ENCODE results near the gene WDR81. TPM values are rescaled to one million over a fixed set of nuclear protein-coding genes. Genes with fewer than 3 reads are reported as not detected.
"Not testable (repeated sequence)": the region's sequence is repeated elsewhere in the genome, so short reads cannot be mapped to it uniquely, and the experiment has no call there.

Gene WDR81
- total and polyA plus RNA-seq, 2 experiments from 2014 or later = 4.4 to 23.9 TPM

GRCh38 chr17:1762901-1763898, 38.7 kb downstream of the WDR81 start:
- Histone ChIP-seq H3K9me3 (ENCODE audit: low read depth) (no peaks in the 10 kb centered on the region), H3K27me3 (replicated peaks; ENCODE audit: insufficient read depth) (no peaks in the 10 kb centered on the region), H3K36me3 (ENCODE audit: low read depth) (no peaks in the 10 kb centered on the region), H3F3A (ENCODE audit: insufficient read depth) (peaks cover 8% of the 10 kb centered on the region), H3K9ac (peak overlapping the region; percentile 67), H3K4me2 (ENCODE audit: unreplicated experiment) (peak overlapping the region; percentile 50), H3K27ac (peak overlapping the region; percentile 82), H2AFZ (peak overlapping the region; percentile 79), H3K4me3 (peak overlapping the region; percentile 42), H3K9me2 (ENCODE audit: insufficient read depth) (no peaks in the 10 kb centered on the region), H3K79me2 (ENCODE audit: insufficient read depth) (no peaks in the 10 kb centered on the region), H3K4me1 (ENCODE audit: insufficient read depth) (peaks cover 32% of the 10 kb centered on the region), H4K20me1 (ENCODE audit: insufficient read depth) (no peaks in the 10 kb centered on the region)
- in situ Hi-C loops (cut with MboI) = no loop called here
- TF ChIP-seq EZH2 (IDR thresholded peaks at IDR 0.05; ENCODE audit: insufficient read depth, poor library complexity, severe bottlenecking) (no peak), EZH2phosphoT487 (IDR thresholded peaks at IDR 0.05; ENCODE audit: insufficient read depth, low read depth) (no peak)
- peak; percentile 81 for DNase-seq
- WGBS, 2 experiments (ENCODE audit: low coverage in 1 of 2, low lambda C conversion rate in 2 of 2, missing lambda C conversion rate in 2 of 2) = 10% methylated on average over 22 of the region's 22 CpGs

GRCh38 chr17:1764284-1764683, 39.8 kb downstream of the WDR81 start:
- H3K9me3 ChIP-seq (ENCODE audit: low read depth) = no peaks in the 10 kb centered on the region
- peaks cover 32% of the 10 kb centered on the region for H3K4me1 ChIP-seq (ENCODE audit: insufficient read depth)
- DNase-seq = peak; percentile 93
- no peaks in the 10 kb centered on the region for H3K27me3 ChIP-seq (replicated peaks; ENCODE audit: insufficient read depth)
- in situ Hi-C loops (cut with MboI) = no loop called here
- no peaks in the 10 kb centered on the region for H3K79me2 ChIP-seq (ENCODE audit: insufficient read depth)
- H3F3A ChIP-seq (ENCODE audit: insufficient read depth) = peaks cover 8% of the 10 kb centered on the region
- peak overlapping the region; percentile 50 for H3K4me2 ChIP-seq (ENCODE audit: unreplicated experiment)
- WGBS, 2 experiments (ENCODE audit: low coverage in 1 of 2, low lambda C conversion rate in 2 of 2, missing lambda C conversion rate in 2 of 2) = 8 to 12% methylated on average over 11 of the region's 11 CpGs
- no peaks in the 10 kb centered on the region for H4K20me1 ChIP-seq (ENCODE audit: insufficient read depth)
- H3K9me2 ChIP-seq (ENCODE audit: insufficient read depth) = no peaks in the 10 kb centered on the region
- H3K9ac ChIP-seq = peak overlapping the region; percentile 67
- H3K27ac ChIP-seq = peak overlapping the region; percentile 82
- no peaks in the 10 kb centered on the region for H3K36me3 ChIP-seq (ENCODE audit: low read depth)
- H2AFZ ChIP-seq = peak overlapping the region; percentile 79
- no peak for TF ChIP-seq EZH2 (IDR thresholded peaks at IDR 0.05; ENCODE audit: insufficient read depth, poor library complexity, severe bottlenecking)
- no peak for TF ChIP-seq EZH2phosphoT487 (IDR thresholded peaks at IDR 0.05; ENCODE audit: insufficient read depth, low read depth)
- H3K4me3 ChIP-seq = peak overlapping the region; percentile 42

- H3F3A ChIP-seq (ENCODE audit: insufficient read depth); H3K79me2 ChIP-seq (ENCODE audit: insufficient read depth); H3K9me2 ChIP-seq (ENCODE audit: insufficient read depth); H4K20me1 ChIP-seq (ENCODE audit: insufficient read depth); H3K36me3 ChIP-seq (ENCODE audit: low read depth); H3K4me3 ChIP-seq; DNase-seq; H3K27me3 ChIP-seq (replicated peaks; ENCODE audit: insufficient read depth); in situ Hi-C loops (cut with MboI); H3K9me3 ChIP-seq (ENCODE audit: low read depth): not testable (repeated sequence)
- peak overlapping the region; percentile 67 for H3K9ac ChIP-seq
- H3K27ac ChIP-seq = peak overlapping the region; percentile 82
- peak overlapping the region; percentile 79 for H2AFZ ChIP-seq
- peak overlapping the region; percentile 50 for H3K4me2 ChIP-seq (ENCODE audit: unreplicated experiment)
- 82 to 84% methylated on average over 7 of the region's 7 CpGs for WGBS, 2 experiments (ENCODE audit: low coverage in 1 of 2, low lambda C conversion rate in 2 of 2, missing lambda C conversion rate in 2 of 2)
- H3K4me1 ChIP-seq (ENCODE audit: insufficient read depth) = peaks cover 32% of the 10 kb centered on the region
These were observed 40.2 kb downstream of the WDR81 start for GRCh38 chr17:1764705-1765104.

GRCh38 chr17:1765576-1765975, 41.1 kb downstream of the WDR81 start:
- Histone ChIP-seq H4K20me1 (ENCODE audit: insufficient read depth) (no peaks in the 10 kb centered on the region), H3K4me2 (ENCODE audit: unreplicated experiment) (no peak overlapping the region), H3K4me3 (no peak overlapping the region), H3K9me3 (ENCODE audit: low read depth) (no peaks in the 10 kb centered on the region), H2AFZ (no peak overlapping the region), H3F3A (ENCODE audit: insufficient read depth) (peaks cover 8% of the 10 kb centered on the region), H3K27ac (no peak overlapping the region), H3K36me3 (ENCODE audit: low read depth) (no peaks in the 10 kb centered on the region), H3K27me3 (replicated peaks; ENCODE audit: insufficient read depth) (no peaks in the 10 kb centered on the region), H3K79me2 (ENCODE audit: insufficient read depth) (no peaks in the 10 kb centered on the region), H3K9ac (no peak overlapping the region), H3K9me2 (ENCODE audit: insufficient read depth) (no peaks in the 10 kb centered on the region), H3K4me1 (ENCODE audit: insufficient read depth) (peaks cover 32% of the 10 kb centered on the region)
- TF ChIP-seq EZH2phosphoT487 (IDR thresholded peaks at IDR 0.05; ENCODE audit: insufficient read depth, low read depth) (no peak), EZH2 (IDR thresholded peaks at IDR 0.05; ENCODE audit: insufficient read depth, poor library complexity, severe bottlenecking) (no peak)
- in situ Hi-C loops (cut with MboI) = no loop called here
- 74 to 86% methylated on average over 3 of the region's 3 CpGs for WGBS, 2 experiments (ENCODE audit: low coverage in 1 of 2, low lambda C conversion rate in 2 of 2, missing lambda C conversion rate in 2 of 2)
- DNase-seq = no peak
